ENCODE results near the gene TMC3.

DNA sequence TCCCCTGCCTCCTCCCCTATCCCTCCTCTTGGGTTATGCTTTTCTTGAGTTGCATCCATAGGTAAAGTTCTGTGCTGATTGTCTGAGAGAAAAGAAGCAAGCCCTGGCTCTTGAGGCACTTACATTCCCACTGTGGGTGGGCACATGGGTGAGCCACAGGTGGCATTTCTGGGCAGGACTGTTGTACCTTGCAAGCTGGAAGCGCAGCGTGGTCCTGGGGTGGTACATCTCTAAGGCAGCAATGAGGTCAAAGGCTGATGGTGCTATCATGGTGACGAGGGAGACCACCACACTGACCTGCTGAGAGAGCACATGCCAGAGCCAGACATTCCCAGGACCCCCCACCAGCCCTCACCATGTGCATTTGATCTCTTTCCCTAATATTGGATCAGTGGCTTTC lies 24.7 kb downstream of the TMC3 start:
- TF ChIP-seq EZH2 (IDR thresholded peaks at IDR 0.05; ENCODE audit: low read depth) (no peak), CTCF (conservative IDR thresholded peaks at IDR 0.05) (no peak)
